Brain microvascular endothelial cell (primary cell): ENCODE results near the gene KCNJ12.

Experiments
- DNase-seq: peaks from one replicate; pipeline ENCODE4 v3.0.0-alpha.2; 2020
- H3K27ac ChIP-seq: fragments of 250-450 bp; sonication (Bioruptor Pico); 2 replicates; pipeline ENCODE4 v1.5.1; 2020; ENCODE audit warnings: mild to moderate bottlenecking, moderate library complexity
- H3K27me3 ChIP-seq: fragments of 250-450 bp; sonication (Bioruptor Pico); replicated peaks from 2 replicates; pipeline ENCODE4 v1.5.1; 2020; ENCODE audit warnings: mild to moderate bottlenecking
- H3K36me3 ChIP-seq: fragments of 250-450 bp; sonication (Bioruptor Pico); replicated peaks from 2 replicates; pipeline ENCODE4 v1.5.1; 2020; ENCODE audit warnings: mild to moderate bottlenecking
- H3K4me3 ChIP-seq: 2 replicates; pipeline ENCODE4 v1.5.1; 2011; ENCODE audit warnings: low read depth, mild to moderate bottlenecking, control low read depth, low read length, moderate library complexity
- CTCF ChIP-seq: IDR thresholded peaks from 2 replicates; pipeline ENCODE4 v1.5.1; 2011; ENCODE audit warnings: low read depth, mild to moderate bottlenecking, moderate library complexity, low read length, control low read depth, inconsistent platforms; ENCODE audit errors: missing control alignments
- in situ Hi-C: cut with HindIII; loops from 2 replicates; pipeline ENCODE4 v1.10.0; 2017; ENCODE audit warnings: low sequenced_read_pairs, low pct_ligation_motif_present

The KCNJ12 gene

GRCh38 chr17:21381076-21381706 lies 5.0 kb downstream of the KCNJ12 start:
- DNase-seq: no peak
- H3K27ac ChIP-seq: no peak overlapping the region
- no peak for TF ChIP-seq CTCF
- H3K4me3 ChIP-seq: no peak overlapping the region
- no peaks in the 10 kb centered on the region for H3K36me3 ChIP-seq
- in situ Hi-C loops: no loop called here
- peaks cover 9% of the 10 kb centered on the region for H3K27me3 ChIP-seq

- Histone ChIP-seq H3K36me3 (no peaks in the 10 kb centered on the region), H3K4me3 (no peak overlapping the region), H3K27ac (no peak overlapping the region), H3K27me3 (peaks cover 9% of the 10 kb centered on the region)
- in situ Hi-C loops: no loop called here
- no peak for DNase-seq
- no peak for TF ChIP-seq CTCF
These were observed 6.7 kb downstream of the KCNJ12 start for GRCh38 chr17:21382560-21383495.

GRCh38 chr17:21385281-21385845 lies 9.2 kb downstream of the KCNJ12 start:
- in situ Hi-C loops: no loop called here
- DNase-seq: no peak
- Histone ChIP-seq H3K36me3 (no peaks in the 10 kb centered on the region), H3K4me3 (no peak overlapping the region), H3K27me3 (peaks cover 8% of the 10 kb centered on the region), H3K27ac (no peak overlapping the region)
- TF ChIP-seq CTCF: no peak

- Histone ChIP-seq H3K4me3 (no peak overlapping the region), H3K27me3 (peaks cover 8% of the 10 kb centered on the region), H3K27ac (no peak overlapping the region), H3K36me3 (no peaks in the 10 kb centered on the region)
- no peak for TF ChIP-seq CTCF
- in situ Hi-C loops: no loop called here
- no peak for DNase-seq
These were observed 11.5 kb downstream of the KCNJ12 start for GRCh38 chr17:21387616-21388015.

- no peak for DNase-seq
- TF ChIP-seq CTCF: no peak
These were observed 11.9 kb downstream of the KCNJ12 start for GRCh38 chr17:21388066-21388465.

More at GRCh38 chr17:21388066-21388465, 11.9 kb downstream of the KCNJ12 start:
- no peak overlapping the region for H3K27ac ChIP-seq
- H3K36me3 ChIP-seq: no peaks in the 10 kb centered on the region
- H3K27me3 ChIP-seq: peaks cover 8% of the 10 kb centered on the region
- in situ Hi-C loops: no loop called here
- H3K4me3 ChIP-seq: no peak overlapping the region
